BLaER1 treated with 17β-estradiol and CSF1 and Interleukin-3, amounts not matched to agents 10 nM and 100 nM (cell line): ENCODE results near the gene NACC2.

ENCODE experiments used
- H3K27ac ChIP-seq, 11 experiments: shearing (Covaris generic); formaldehyde crosslinking; 2 replicates each; pipeline ENCODE4 v1.8.1; 2022
- H3K27me3 ChIP-seq, 11 experiments: shearing (Covaris generic); formaldehyde crosslinking; 2 replicates each; pipeline ENCODE4 v1.8.1; 2022
- H3K36me3 ChIP-seq, 11 experiments: shearing (Covaris generic); formaldehyde crosslinking; 2 replicates each; pipeline ENCODE4 v1.8.1; 2022
- H3K4me1 ChIP-seq, 10 experiments: shearing (Covaris generic); formaldehyde crosslinking; 2 replicates each; pipeline ENCODE4 v1.8.1; 2022
- H3K4me2 ChIP-seq, 11 experiments: shearing (Covaris generic); formaldehyde crosslinking; 2 replicates each; pipeline ENCODE4 v1.8.1; 2022
- H3K4me3 ChIP-seq, 10 experiments: shearing (Covaris generic); formaldehyde crosslinking; 2 replicates each; pipeline ENCODE4 v1.8.1; 2022
- H3K9ac ChIP-seq, 11 experiments: shearing (Covaris generic); formaldehyde crosslinking; 2 replicates each; pipeline ENCODE4 v1.8.1; 2022
- H3K9me3 ChIP-seq, 11 experiments: shearing (Covaris generic); formaldehyde crosslinking; replicated peaks in 1 of 11; 2 replicates each; pipeline ENCODE4 v1.8.1; 2022
- H4K20me1 ChIP-seq, 11 experiments: shearing (Covaris generic); formaldehyde crosslinking; 2 replicates each; pipeline ENCODE4 v1.8.1; 2022
- Cebpa-rat ChIP-seq, 11 experiments: shearing (Covaris generic); IDR thresholded peaks; 2 replicates each; pipeline ENCODE4 v1.8.1; 2022

The NACC2 gene

DNA sequence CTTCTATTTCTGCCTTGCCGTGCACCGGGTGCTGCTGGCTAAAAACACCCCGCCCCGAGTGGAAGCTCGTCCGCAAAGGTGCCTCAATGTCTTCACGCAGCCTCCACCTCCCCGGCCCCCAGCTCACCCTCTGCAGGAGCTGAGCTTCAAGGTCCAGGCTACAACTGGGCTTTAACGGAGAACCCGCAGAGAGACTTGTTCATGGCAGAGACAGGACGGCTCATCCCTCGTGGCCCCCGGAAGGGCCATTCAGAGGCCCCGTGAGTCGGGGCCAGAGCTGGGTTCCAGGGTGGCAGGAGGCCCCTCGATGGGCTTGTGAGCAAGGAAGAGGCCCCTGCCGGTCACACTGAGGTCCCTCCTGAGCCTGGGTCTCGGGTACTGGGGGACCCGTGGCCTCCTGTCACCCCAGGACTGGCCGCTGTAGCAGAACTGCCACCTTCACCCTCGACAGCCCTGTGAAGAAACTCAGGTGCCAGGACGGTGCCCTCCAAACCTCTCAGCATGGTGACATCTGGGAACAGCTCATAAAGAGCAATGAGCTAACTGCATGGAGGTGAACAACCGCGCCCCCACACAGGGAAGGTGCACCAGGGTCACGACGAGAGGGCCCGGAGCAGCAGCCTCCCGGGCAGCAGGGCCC is 75.9 kb downstream of the NACC2 start:
- no peak overlapping the region for H3K9ac ChIP-seq
- peaks cover 0 to 14% (median 0%) of the 10 kb centered on the region in 11 experiments; a peak in 1 of 22 replicates for H3K9me3 ChIP-seq
- no peak overlapping the region for H3K4me3 ChIP-seq
- H3K36me3 ChIP-seq: peaks cover 0 to 95% (median 0%) of the 10 kb centered on the region in 11 experiments; a peak in 10 of 22 replicates
- peak overlapping the region in 3 of 11 experiments; percentile 12 to 53 (median 32); a peak in 5 of 22 replicates for H3K4me2 ChIP-seq
- peaks cover 25 to 73% (median 49%) of the 10 kb centered on the region in 10 experiments for H3K4me1 ChIP-seq
- peaks cover 0 to 99% (median 83%) of the 10 kb centered on the region in 11 experiments; a peak in 14 of 22 replicates for H4K20me1 ChIP-seq
- no peak for TF ChIP-seq Cebpa-rat (IDR thresholded peaks at IDR 0.05)
- no peaks in the 10 kb centered on the region for H3K27me3 ChIP-seq
- no peak overlapping the region for H3K27ac ChIP-seq

DNA sequence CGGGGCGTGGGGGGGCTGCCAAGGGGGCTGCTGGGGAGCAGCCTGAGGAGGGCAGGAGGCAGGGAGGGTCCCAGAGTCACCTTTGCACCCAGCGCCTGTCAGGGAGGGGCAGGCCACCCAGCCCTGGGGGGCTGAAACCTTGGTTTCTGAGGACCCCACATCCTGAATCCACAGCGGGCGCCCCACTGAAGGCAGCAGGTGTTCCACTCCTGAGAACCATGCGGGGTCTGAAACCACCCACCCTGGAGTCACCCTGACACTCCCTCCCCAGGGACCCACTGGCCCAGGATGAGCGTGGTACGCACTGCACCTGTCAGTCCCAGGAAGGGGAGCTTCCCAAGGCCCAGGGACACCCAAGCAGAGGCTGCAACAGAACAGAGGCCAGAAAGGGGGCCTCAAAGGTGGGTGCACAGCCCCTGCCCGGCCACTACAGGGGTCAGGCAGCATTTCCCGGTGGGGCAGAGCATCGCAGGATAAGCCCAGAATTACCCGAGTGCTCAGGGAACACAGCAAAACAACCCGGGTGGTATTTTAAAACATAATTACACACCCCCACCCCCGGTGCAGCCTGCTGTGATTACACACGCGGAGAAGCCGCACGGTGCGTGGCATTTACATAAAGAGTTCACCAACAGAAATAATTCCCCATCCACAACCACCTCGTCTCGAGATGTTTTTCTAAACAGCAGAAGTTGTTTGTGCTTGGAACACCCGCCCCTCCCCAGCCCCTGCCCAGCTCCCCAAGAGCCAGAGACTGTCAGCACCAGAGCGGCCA is 76.6 kb downstream of the NACC2 start:
- H4K20me1 ChIP-seq: peaks cover 0 to 99% (median 80%) of the 10 kb centered on the region in 11 experiments; a peak in 14 of 22 replicates
- H3K4me3 ChIP-seq: no peak overlapping the region
- H3K9me3 ChIP-seq: peaks cover 0 to 14% (median 0%) of the 10 kb centered on the region in 11 experiments; a peak in 1 of 22 replicates
- no peaks in the 10 kb centered on the region for H3K27me3 ChIP-seq
- H3K4me1 ChIP-seq: peaks cover 18 to 67% (median 45%) of the 10 kb centered on the region in 10 experiments
- no peak for TF ChIP-seq Cebpa-rat (IDR thresholded peaks at IDR 0.05)
- peak overlapping the region in 6 of 11 experiments; percentile 13 to 53 (median 44); a peak in 11 of 22 replicates for H3K4me2 ChIP-seq
- peaks cover 0 to 94% (median 0%) of the 10 kb centered on the region in 11 experiments; a peak in 10 of 22 replicates for H3K36me3 ChIP-seq
- H3K9ac ChIP-seq: no peak overlapping the region
- no peak overlapping the region for H3K27ac ChIP-seq

DNA sequence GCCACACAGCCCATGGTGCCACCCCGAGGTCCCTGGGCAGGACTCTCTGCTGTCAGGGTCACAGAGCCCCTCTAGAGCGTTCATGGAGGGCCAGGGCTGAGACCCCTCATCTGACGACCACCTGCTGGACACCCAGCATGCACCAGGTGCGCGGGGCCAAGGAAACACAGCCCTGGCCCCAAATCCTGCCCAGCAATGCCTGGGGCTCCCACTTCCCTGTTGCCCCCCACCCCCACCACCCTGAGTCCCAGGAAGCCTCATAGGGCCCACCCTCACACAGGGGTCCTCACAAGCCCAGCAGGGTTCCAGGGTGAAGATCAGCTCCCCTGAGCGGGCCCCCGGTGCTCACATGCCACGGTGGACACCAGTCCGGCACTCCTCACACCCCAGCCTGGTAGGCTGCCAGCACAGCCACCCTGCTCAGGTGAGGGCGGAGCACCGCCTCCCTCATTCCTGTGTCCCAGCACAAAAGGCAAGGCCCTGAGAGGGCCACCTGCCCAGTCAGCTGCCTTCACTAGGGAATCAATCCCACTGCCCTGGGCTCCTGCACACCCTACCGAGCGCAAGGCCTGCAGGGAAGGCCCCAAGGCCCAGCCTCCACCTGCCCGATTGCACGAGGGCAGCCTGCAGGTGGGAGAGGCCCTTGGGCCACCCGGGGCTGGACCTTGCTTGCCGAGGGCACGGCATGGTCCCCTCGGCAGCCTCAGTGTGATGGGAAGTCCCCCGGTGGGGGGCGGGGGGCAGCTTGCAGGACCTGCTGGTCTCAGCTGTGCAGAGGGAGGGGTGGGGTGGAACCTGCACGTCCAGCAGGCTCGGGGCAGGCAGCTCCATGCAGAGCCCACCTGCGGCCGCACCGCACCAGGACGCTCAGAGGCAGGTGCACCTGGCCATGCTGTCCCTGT is 77.5 kb downstream of the NACC2 start:
- H4K20me1 ChIP-seq: peaks cover 0 to 100% (median 77%) of the 10 kb centered on the region in 11 experiments; a peak in 14 of 22 replicates
- peaks cover 22 to 73% (median 49%) of the 10 kb centered on the region in 10 experiments for H3K4me1 ChIP-seq
- peaks cover 0 to 96% (median 0%) of the 10 kb centered on the region in 11 experiments; a peak in 10 of 22 replicates for H3K36me3 ChIP-seq
- H3K9me3 ChIP-seq: peaks cover 0 to 14% (median 0%) of the 10 kb centered on the region in 11 experiments; a peak in 1 of 22 replicates
- no peak overlapping the region for H3K4me3 ChIP-seq
- H3K27me3 ChIP-seq: no peaks in the 10 kb centered on the region
- no peak for TF ChIP-seq Cebpa-rat (IDR thresholded peaks at IDR 0.05)
- H3K4me2 ChIP-seq: peak overlapping the region in 7 of 11 experiments; percentile 2 to 53 (median 41); a peak in 10 of 22 replicates
- no peak overlapping the region for H3K27ac ChIP-seq
- no peak overlapping the region; a peak in 1 of 22 replicates for H3K9ac ChIP-seq

DNA sequence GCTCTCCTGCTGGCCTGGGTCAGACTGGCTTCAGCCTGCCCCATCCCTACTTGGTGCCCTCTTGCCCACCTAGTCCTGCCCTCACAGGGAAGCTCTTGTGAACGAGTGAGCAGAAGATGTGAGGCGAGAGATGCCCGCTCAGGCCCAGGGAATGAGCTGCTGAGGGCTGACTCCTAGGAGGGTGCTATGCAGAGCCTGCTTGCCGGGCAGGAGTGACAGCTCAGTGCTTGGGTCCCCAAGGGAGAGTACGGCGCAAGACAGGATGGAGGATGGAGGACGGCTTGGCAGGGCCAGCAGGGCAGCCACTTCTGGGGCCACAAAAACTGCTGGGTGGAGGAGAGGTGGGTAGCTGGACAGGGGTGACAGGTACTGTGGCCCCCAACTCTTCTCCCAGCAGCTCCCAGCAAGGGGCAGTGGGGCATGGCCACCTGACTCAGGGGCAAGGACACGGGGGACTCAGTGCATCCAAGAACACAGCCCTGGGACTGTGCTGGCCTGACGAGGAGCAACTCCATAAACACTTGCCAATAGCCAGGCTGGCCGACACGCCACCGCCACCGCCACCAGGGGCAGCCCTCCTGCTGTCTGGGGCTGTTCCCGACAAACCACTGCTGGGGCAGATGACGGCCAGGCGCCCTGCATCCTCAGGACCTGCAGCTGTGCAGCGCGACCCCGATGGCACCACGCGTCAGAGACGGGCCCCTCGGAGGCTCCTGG is 78.4 kb downstream of the NACC2 start:
- Histone ChIP-seq H3K4me1 (peaks cover 30 to 76% (median 54%) of the 10 kb centered on the region in 10 experiments), H3K27me3 (no peaks in the 10 kb centered on the region), H3K9ac (no peak overlapping the region), H4K20me1 (peaks cover 0 to 100% (median 73%) of the 10 kb centered on the region in 11 experiments; a peak in 14 of 22 replicates), H3K4me2 (peak overlapping the region in 7 of 11 experiments; percentile 2 to 44 (median 21); a peak in 10 of 22 replicates), H3K4me3 (no peak overlapping the region), H3K27ac (no peak overlapping the region), H3K9me3 (peaks cover 0 to 6% (median 0%) of the 10 kb centered on the region in 11 experiments; a peak in 1 of 22 replicates), H3K36me3 (peaks cover 0 to 96% (median 0%) of the 10 kb centered on the region in 11 experiments; a peak in 10 of 22 replicates)
- TF ChIP-seq Cebpa-rat (IDR thresholded peaks at IDR 0.05): no peak

DNA sequence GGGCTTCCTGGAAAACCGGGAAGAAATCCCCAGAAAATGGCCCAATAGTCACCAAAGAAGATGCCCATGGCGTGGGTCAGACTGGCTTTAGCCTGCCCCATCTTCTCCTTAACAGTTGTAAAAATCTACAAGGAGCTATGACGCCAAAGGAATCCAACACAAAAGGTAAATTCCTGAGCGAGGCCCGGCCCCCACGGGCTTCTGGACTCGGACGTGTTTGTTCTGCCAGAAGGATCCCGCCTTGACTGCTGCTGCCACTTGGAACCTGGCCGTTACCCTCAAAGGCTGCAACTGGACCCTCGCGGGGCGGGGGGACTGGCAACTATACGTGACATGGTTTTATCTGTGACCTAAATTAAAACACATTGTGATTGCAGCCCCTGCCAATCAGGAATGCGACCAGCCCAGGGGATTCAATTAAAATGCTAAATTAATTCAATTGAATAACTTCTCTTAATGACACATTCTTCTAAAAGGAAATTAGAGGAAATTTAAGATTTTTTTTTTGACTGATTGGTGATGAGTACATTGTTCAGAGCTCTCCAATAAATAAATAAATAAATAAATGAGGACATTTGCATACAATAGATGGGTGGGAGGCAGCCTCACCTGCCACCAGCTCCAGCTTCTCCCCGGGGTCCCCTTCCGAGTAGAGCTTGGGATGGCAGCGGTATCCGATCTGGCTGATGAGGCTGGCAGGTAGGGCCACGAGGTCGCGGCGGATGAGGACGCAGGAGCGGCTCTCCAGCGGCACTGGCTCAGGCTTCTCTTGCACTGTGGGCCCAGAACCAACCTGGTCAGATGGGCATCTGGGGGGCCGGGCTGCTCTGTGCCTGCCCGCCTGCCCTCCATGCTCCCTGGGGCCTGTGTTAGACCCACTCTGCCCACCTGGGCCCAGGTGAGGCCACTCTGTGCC is 79.2 kb downstream of the NACC2 start:
- H4K20me1 ChIP-seq: peaks cover 0 to 100% (median 67%) of the 10 kb centered on the region in 11 experiments; a peak in 14 of 22 replicates
- peaks cover 0 to 96% (median 0%) of the 10 kb centered on the region in 11 experiments; a peak in 10 of 22 replicates for H3K36me3 ChIP-seq
- no peak overlapping the region for H3K27ac ChIP-seq
- H3K4me1 ChIP-seq: peaks cover 35 to 84% (median 59%) of the 10 kb centered on the region in 10 experiments
- no peak for TF ChIP-seq Cebpa-rat (IDR thresholded peaks at IDR 0.05)
- H3K27me3 ChIP-seq: no peaks in the 10 kb centered on the region
- H3K9me3 ChIP-seq: no peaks in the 10 kb centered on the region
- no peak overlapping the region for H3K4me3 ChIP-seq
- peak overlapping the region in 6 of 11 experiments; percentile 2 to 44 (median 22); a peak in 8 of 22 replicates for H3K4me2 ChIP-seq
- no peak overlapping the region; a peak in 1 of 22 replicates for H3K9ac ChIP-seq

DNA sequence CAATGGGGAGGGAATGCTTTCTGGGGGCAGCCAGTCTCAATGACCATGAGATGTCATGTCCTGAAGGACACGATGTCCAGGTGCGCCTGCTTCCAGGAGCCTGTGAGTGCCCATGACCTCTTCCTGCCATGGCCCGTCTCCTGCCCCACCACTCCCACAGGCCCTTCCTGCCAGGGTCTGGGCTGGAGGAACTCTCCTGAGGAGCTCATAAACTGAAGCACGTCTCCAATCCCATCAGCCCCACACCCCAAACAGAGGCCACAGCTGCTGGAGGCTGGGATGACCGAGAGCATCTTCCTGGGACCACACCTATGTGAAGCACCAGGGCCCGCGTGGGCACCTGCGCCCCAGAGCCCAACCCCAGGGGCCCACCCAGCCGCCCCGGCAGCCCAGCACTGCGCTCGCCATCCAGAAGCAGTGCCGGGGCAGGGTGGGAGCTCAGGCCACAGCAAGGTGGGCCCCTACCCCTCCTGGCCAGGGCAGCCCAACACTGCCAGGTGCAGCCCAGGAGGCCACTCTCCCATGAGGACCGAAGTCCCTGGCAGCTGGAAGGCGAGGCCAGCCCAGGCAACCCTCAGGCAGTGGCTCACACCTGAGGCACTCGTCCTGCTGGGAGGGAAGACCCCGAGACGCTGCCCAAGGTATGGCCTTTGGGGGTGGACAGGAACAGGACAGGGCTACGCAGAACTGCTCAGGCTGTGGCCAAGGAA is 80.0 kb downstream of the NACC2 start:
- H3K9me3 ChIP-seq: no peaks in the 10 kb centered on the region
- TF ChIP-seq Cebpa-rat (IDR thresholded peaks at IDR 0.05): no peak
- H3K4me1 ChIP-seq: peaks cover 27 to 85% (median 61%) of the 10 kb centered on the region in 10 experiments
- H4K20me1 ChIP-seq: peaks cover 0 to 100% (median 59%) of the 10 kb centered on the region in 11 experiments; a peak in 14 of 22 replicates
- peaks cover 0 to 96% (median 0%) of the 10 kb centered on the region in 11 experiments; a peak in 10 of 22 replicates for H3K36me3 ChIP-seq
- H3K27ac ChIP-seq: no peak overlapping the region
- peak overlapping the region in 2 of 11 experiments; percentile 0 to 2; a peak in 1 of 22 replicates for H3K4me2 ChIP-seq
- no peak overlapping the region for H3K4me3 ChIP-seq
- peak overlapping the region in 1 of 11 experiments; percentile 19; a peak in 2 of 22 replicates for H3K9ac ChIP-seq
- no peaks in the 10 kb centered on the region for H3K27me3 ChIP-seq
